HEK293 (cell line): ENCODE results near the gene MED29.
A peak's percentile ranks its signal among the peaks of the same experiment; 100 is the strongest.

Source experiments
- BCL11A ChIP-seq: fragments of 450-650 bp; formaldehyde crosslinking; IDR thresholded peaks from 2 replicates; pipeline ENCODE4 v1.5.1; 2016; ENCODE audit warnings: low read depth, missing biosample characterization, missing genetic modification characterization
- KLF1 ChIP-seq: fragments of 450-650 bp; formaldehyde crosslinking; IDR thresholded peaks from 2 replicates; pipeline ENCODE4 v1.5.1; 2016; ENCODE audit warnings: missing biosample characterization, missing genetic modification characterization
- SCRT1 ChIP-seq: fragments of 450-650 bp; formaldehyde crosslinking; IDR thresholded peaks from 2 replicates; pipeline ENCODE4 v1.5.1; 2016; ENCODE audit warnings: missing biosample characterization, missing genetic modification characterization, borderline replicate concordance
- SP3 ChIP-seq: fragments of 450-650 bp; formaldehyde crosslinking; IDR thresholded peaks from 2 replicates; pipeline ENCODE4 v1.5.1; 2016; ENCODE audit warnings: missing biosample characterization, missing genetic modification characterization
- WT1 ChIP-seq: fragments of 450-650 bp; formaldehyde crosslinking; IDR thresholded peaks from 2 replicates; pipeline ENCODE4 v1.5.1; 2016; ENCODE audit warnings: missing biosample characterization, missing genetic modification characterization
- ZBTB17 ChIP-seq: fragments of 450-650 bp; formaldehyde crosslinking; IDR thresholded peaks from 2 replicates; pipeline ENCODE4 v1.5.1; 2016; ENCODE audit warnings: missing biosample characterization, missing genetic modification characterization
- ZBTB20 ChIP-seq: fragments of 450-650 bp; formaldehyde crosslinking; IDR thresholded peaks from 2 replicates; pipeline ENCODE4 v1.5.1; 2016; ENCODE audit warnings: missing biosample characterization, missing genetic modification characterization
- ZFHX2 ChIP-seq: fragments of 450-650 bp; formaldehyde crosslinking; conservative IDR thresholded peaks from 2 replicates; pipeline ENCODE4 v1.5.1; 2016; ENCODE audit warnings: missing biosample characterization, missing genetic modification characterization
- ZNF132 ChIP-seq: fragments of 450-650 bp; formaldehyde crosslinking; IDR thresholded peaks from 2 replicates; pipeline ENCODE4 v1.5.1; 2017; ENCODE audit warnings: missing biosample characterization, missing genetic modification characterization, borderline replicate concordance
- ZNF223 ChIP-seq: fragments of 450-650 bp; formaldehyde crosslinking; IDR thresholded peaks from 2 replicates; pipeline ENCODE4 v1.5.1; 2016; ENCODE audit warnings: missing biosample characterization, missing genetic modification characterization
- ZNF302 ChIP-seq: fragments of 450-650 bp; formaldehyde crosslinking; IDR thresholded peaks from 2 replicates; pipeline ENCODE4 v1.5.1; 2016; ENCODE audit warnings: missing biosample characterization, missing genetic modification characterization, low read depth
- ZNF350 ChIP-seq: fragments of 450-650 bp; formaldehyde crosslinking; IDR thresholded peaks from 2 replicates; pipeline ENCODE4 v1.5.0; 2017; ENCODE audit warnings: missing biosample characterization, mild to moderate bottlenecking, missing genetic modification characterization
- ZNF366 ChIP-seq: fragments of 450-650 bp; formaldehyde crosslinking; conservative IDR thresholded peaks from 2 replicates; pipeline ENCODE4 v1.5.1; 2016; ENCODE audit warnings: missing biosample characterization, missing genetic modification characterization
- ZNF510 ChIP-seq: fragments of 450-650 bp; formaldehyde crosslinking; IDR thresholded peaks from 2 replicates; pipeline ENCODE4 v1.5.1; 2018; ENCODE audit warnings: mild to moderate bottlenecking, missing genetic modification characterization, missing biosample characterization; ENCODE audit not compliant: insufficient replicate concordance
- ZNF529 ChIP-seq: fragments of 450-650 bp; formaldehyde crosslinking; IDR thresholded peaks from 2 replicates; pipeline ENCODE4 v1.5.1; 2017; ENCODE audit warnings: missing genetic modification characterization, missing biosample characterization; ENCODE audit not compliant: insufficient replicate concordance
- ZNF610 ChIP-seq: fragments of 450-650 bp; formaldehyde crosslinking; IDR thresholded peaks from 2 replicates; pipeline ENCODE4 v1.5.1; 2016; ENCODE audit warnings: missing biosample characterization, missing genetic modification characterization, borderline replicate concordance
- ZNF658 ChIP-seq: fragments of 450-650 bp; formaldehyde crosslinking; IDR thresholded peaks from 2 replicates; pipeline ENCODE4; 2016; ENCODE audit warnings: missing biosample characterization, missing genetic modification characterization
- ZNF776 ChIP-seq: fragments of 450-650 bp; formaldehyde crosslinking; IDR thresholded peaks from 2 replicates; pipeline ENCODE4 v1.5.0; 2017; ENCODE audit warnings: missing biosample characterization, missing genetic modification characterization, borderline replicate concordance
- ZNF843 ChIP-seq: fragments of 450-650 bp; formaldehyde crosslinking; IDR thresholded peaks from 2 replicates; pipeline ENCODE4 v1.5.1; 2016; ENCODE audit warnings: missing biosample characterization, missing genetic modification characterization
- ZSCAN30 ChIP-seq: fragments of 450-650 bp; IDR thresholded peaks from 2 replicates; pipeline ENCODE4 v1.5.1; 2018; ENCODE audit warnings: missing biosample characterization, mild to moderate bottlenecking, missing genetic modification characterization, moderate library complexity
- TF ChIP-seq, protein P1 (sequence below): fragments of 450-650 bp; formaldehyde crosslinking; IDR thresholded peaks from 2 replicates; pipeline ENCODE4 v1.5.1; 2017; ENCODE audit warnings: missing biosample characterization, missing genetic modification characterization
- TF ChIP-seq, protein P2 (sequence below): fragments of 450-650 bp; formaldehyde crosslinking; IDR thresholded peaks from 2 replicates; pipeline ENCODE4 v1.5.1; 2016; ENCODE audit warnings: missing biosample characterization, missing genetic modification characterization
- TF ChIP-seq, protein P3 (sequence below): fragments of 450-650 bp; formaldehyde crosslinking; IDR thresholded peaks from 2 replicates; pipeline ENCODE4 v1.5.1; 2017; ENCODE audit warnings: missing biosample characterization, missing genetic modification characterization
- TF ChIP-seq, protein P4 (sequence below): fragments of 450-650 bp; formaldehyde crosslinking; IDR thresholded peaks from 2 replicates; pipeline ENCODE4 v1.5.1; 2016; ENCODE audit warnings: missing biosample characterization, missing genetic modification characterization
- TF ChIP-seq, protein P5 (sequence below): fragments of 450-650 bp; formaldehyde crosslinking; conservative IDR thresholded peaks from 2 replicates; pipeline ENCODE4 v1.5.1; 2016; ENCODE audit warnings: low read depth, missing biosample characterization, missing genetic modification characterization
- TF ChIP-seq, protein P6 (sequence below): fragments of 450-650 bp; formaldehyde crosslinking; IDR thresholded peaks from 2 replicates; pipeline ENCODE4 v1.5.1; 2016; ENCODE audit warnings: missing biosample characterization, missing genetic modification characterization

Gene MED29

DNA sequence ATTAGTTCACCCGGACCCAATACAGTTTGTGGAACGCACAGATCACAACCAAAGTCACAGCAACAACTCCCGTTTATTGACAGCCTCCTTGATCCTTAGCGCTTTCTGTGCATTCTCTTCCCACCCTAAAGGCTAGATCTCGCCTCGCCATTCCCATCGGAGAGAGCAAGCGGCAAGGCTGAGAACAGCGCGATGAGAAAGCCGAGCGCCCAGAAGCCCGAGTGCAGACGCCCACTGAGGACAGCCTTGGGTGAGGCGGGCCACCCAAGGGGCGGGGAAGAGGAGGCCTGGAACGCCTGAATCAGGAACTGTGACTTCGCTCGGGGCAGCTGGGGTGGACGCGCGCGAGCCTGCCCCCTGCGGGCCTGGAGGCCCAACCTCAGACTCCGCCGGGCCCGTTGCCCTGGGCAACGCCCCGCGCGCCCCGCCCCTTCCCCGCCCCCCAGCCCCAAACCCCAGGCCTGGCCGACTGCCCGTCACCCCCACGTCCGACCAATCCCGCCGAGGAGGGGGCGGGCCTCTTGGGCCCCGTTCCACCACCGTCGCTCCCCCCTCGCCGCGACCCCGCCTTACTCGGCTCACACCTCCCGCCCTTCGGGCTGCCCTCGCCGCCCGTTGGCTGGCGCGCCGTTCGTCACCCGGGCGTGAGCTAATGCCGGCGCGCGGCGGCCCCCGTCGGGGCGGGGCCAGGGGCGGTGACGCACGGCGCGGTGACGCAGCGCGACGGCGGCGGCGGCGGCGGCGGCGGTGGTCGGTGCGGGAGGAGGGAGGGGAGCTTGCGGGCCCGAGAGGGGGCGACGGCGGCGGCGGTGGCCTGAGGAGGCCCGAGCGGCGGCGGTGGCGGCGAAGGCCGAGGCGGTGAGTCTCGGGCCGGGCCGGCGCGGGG is 49.2 kb upstream of the MED29 start, which contains the start of gene SAMD4B (continued):
- TF ChIP-seq WT1 (tag by site-specific recombination) (peak; percentile 65), ZNF302 (tag by site-specific recombination) (no peak), ZNF776 (no peak), ZBTB20 (tag by site-specific recombination) (peak; percentile 87), ZNF223 (tag by site-specific recombination) (no peak), ZNF610 (peak; percentile 93), ZNF510 (tag by site-specific recombination) (no peak), SCRT1 (tag by site-specific recombination) (peak; percentile 23; the same call in 1 of the 2 replicates), ZNF132 (no peak), ZNF350 (tag by site-specific recombination) (no peak), ZNF366 (tag by site-specific recombination) (peak; percentile 57), ZNF843 (peak; percentile 84), ZNF658 (tag by site-specific recombination) (no peak), ZFHX2 (peak; percentile 91), ZSCAN30 (tag by site-specific recombination) (peak; percentile 99), ZBTB17 (tag by site-specific recombination) (peak; percentile 100), BCL11A (peak; percentile 66; the same call in 1 of the 2 replicates), ZNF529 (tag by site-specific recombination) (no peak), SP3 (tag by site-specific recombination) (peak; percentile 99), KLF1 (peak; percentile 95)
- TF ChIP-seq, protein P1, sequence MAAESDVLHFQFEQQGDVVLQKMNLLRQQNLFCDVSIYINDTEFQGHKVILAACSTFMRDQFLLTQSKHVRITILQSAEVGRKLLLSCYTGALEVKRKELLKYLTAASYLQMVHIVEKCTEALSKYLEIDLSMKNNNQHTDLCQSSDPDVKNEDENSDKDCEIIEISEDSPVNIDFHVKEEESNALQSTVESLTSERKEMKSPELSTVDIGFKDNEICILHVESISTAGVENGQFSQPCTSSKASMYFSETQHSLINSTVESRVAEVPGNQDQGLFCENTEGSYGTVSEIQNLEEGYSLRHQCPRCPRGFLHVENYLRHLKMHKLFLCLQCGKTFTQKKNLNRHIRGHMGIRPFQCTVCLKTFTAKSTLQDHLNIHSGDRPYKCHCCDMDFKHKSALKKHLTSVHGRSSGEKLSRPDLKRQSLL: peak; percentile 46; the same call in 1 of the 2 replicates
- TF ChIP-seq, protein P2, sequence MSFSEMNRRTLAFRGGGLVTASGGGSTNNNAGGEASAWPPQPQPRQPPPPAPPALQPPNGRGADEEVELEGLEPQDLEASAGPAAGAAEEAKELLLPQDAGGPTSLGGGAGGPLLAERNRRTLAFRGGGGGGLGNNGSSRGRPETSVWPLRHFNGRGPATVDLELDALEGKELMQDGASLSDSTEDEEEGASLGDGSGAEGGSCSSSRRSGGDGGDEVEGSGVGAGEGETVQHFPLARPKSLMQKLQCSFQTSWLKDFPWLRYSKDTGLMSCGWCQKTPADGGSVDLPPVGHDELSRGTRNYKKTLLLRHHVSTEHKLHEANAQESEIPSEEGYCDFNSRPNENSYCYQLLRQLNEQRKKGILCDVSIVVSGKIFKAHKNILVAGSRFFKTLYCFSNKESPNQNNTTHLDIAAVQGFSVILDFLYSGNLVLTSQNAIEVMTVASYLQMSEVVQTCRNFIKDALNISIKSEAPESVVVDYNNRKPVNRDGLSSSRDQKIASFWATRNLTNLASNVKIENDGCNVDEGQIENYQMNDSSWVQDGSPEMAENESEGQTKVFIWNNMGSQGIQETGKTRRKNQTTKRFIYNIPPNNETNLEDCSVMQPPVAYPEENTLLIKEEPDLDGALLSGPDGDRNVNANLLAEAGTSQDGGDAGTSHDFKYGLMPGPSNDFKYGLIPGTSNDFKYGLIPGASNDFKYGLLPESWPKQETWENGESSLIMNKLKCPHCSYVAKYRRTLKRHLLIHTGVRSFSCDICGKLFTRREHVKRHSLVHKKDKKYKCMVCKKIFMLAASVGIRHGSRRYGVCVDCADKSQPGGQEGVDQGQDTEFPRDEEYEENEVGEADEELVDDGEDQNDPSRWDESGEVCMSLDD (tag by site-specific recombination): peak; percentile 98
- TF ChIP-seq, protein P3, sequence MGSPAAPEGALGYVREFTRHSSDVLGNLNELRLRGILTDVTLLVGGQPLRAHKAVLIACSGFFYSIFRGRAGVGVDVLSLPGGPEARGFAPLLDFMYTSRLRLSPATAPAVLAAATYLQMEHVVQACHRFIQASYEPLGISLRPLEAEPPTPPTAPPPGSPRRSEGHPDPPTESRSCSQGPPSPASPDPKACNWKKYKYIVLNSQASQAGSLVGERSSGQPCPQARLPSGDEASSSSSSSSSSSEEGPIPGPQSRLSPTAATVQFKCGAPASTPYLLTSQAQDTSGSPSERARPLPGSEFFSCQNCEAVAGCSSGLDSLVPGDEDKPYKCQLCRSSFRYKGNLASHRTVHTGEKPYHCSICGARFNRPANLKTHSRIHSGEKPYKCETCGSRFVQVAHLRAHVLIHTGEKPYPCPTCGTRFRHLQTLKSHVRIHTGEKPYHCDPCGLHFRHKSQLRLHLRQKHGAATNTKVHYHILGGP (tag by site-specific recombination): no peak
- TF ChIP-seq, protein P4, sequence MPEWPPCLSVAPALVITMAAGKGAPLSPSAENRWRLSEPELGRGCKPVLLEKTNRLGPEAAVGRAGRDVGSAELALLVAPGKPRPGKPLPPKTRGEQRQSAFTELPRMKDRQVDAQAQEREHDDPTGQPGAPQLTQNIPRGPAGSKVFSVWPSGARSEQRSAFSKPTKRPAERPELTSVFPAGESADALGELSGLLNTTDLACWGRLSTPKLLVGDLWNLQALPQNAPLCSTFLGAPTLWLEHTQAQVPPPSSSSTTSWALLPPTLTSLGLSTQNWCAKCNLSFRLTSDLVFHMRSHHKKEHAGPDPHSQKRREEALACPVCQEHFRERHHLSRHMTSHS: no peak
- TF ChIP-seq, protein P5, sequence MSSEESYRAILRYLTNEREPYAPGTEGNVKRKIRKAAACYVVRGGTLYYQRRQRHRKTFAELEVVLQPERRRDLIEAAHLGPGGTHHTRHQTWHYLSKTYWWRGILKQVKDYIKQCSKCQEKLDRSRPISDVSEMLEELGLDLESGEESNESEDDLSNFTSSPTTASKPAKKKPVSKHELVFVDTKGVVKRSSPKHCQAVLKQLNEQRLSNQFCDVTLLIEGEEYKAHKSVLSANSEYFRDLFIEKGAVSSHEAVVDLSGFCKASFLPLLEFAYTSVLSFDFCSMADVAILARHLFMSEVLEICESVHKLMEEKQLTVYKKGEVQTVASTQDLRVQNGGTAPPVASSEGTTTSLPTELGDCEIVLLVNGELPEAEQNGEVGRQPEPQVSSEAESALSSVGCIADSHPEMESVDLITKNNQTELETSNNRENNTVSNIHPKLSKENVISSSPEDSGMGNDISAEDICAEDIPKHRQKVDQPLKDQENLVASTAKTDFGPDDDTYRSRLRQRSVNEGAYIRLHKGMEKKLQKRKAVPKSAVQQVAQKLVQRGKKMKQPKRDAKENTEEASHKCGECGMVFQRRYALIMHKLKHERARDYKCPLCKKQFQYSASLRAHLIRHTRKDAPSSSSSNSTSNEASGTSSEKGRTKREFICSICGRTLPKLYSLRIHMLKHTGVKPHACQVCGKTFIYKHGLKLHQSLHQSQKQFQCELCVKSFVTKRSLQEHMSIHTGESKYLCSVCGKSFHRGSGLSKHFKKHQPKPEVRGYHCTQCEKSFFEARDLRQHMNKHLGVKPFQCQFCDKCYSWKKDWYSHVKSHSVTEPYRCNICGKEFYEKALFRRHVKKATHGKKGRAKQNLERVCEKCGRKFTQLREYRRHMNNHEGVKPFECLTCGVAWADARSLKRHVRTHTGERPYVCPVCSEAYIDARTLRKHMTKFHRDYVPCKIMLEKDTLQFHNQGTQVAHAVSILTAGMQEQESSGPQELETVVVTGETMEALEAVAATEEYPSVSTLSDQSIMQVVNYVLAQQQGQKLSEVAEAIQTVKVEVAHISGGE (tag by site-specific recombination): peak; percentile 95
- TF ChIP-seq, protein P6, sequence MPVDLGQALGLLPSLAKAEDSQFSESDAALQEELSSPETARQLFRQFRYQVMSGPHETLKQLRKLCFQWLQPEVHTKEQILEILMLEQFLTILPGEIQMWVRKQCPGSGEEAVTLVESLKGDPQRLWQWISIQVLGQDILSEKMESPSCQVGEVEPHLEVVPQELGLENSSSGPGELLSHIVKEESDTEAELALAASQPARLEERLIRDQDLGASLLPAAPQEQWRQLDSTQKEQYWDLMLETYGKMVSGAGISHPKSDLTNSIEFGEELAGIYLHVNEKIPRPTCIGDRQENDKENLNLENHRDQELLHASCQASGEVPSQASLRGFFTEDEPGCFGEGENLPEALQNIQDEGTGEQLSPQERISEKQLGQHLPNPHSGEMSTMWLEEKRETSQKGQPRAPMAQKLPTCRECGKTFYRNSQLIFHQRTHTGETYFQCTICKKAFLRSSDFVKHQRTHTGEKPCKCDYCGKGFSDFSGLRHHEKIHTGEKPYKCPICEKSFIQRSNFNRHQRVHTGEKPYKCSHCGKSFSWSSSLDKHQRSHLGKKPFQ: no peak
